Astrocyte (in vitro differentiated cells and primary cell): Measurements from ENCODE around the gene HLA-DQA1.

ENCODE experiments used
- CTCF ChIP-seq: IDR thresholded peaks from 2 replicates; pipeline ENCODE4 v1.5.1; 2011; ENCODE audit warnings: low read depth, mild to moderate bottlenecking, inconsistent platforms, low read length, moderate library complexity; ENCODE audit not compliant: insufficient read depth
- EZH2 ChIP-seq: IDR thresholded peaks from 2 replicates; pipeline ENCODE4 v1.6.1; 2012; ENCODE audit warnings: mild to moderate bottlenecking, low read length, inconsistent platforms; ENCODE audit not compliant: insufficient read depth

GRCh38 chr6:32627831-32628230 lies 9.4 kb upstream of the HLA-DQA1 start:
- TF ChIP-seq CTCF (no peak), EZH2 (no peak)
